Vagina (tissue), 2 donors: ENCODE measurements around the gene NELL1. TPM values are rescaled to one million over a fixed set of nuclear protein-coding genes. Genes with fewer than 3 reads are reported as not detected.

Experiments used
- DNase-seq, 2 donors: peaks; one replicate each; pipeline ENCODE4 v3.0.0-alpha.2; 2017; ENCODE audit errors: extremely low spot score in 2 of 2
- H3K27ac ChIP-seq: fragments of 200-600 bp; sonication (generic); one replicate; pipeline ENCODE4 v1.5.1; 2019
- H3K27me3 ChIP-seq: fragments of 200-600 bp; sonication (generic); one replicate; pipeline ENCODE4 v1.5.1; 2019
- H3K36me3 ChIP-seq, 2 donors: fragments of 200-600 bp; sonication (generic); one replicate each; pipeline ENCODE4 v1.5.1; 2017 to 2019
- H3K4me1 ChIP-seq: fragments of 200-600 bp; sonication (generic); one replicate; pipeline ENCODE4 v1.5.1; 2019
- H3K4me3 ChIP-seq, 2 donors: fragments of 200-600 bp; sonication (generic); 1 replicate in 1 of 2; 2 replicates in 1 of 2; pipeline ENCODE4 v1.5.1; 2016 to 2019
- H3K9me3 ChIP-seq: fragments of 200-600 bp; sonication (generic); one replicate; pipeline ENCODE4 v1.5.1; 2019
- CTCF ChIP-seq, 3 experiments: fragments of 450-650 bp in 2 of 3; fragments of 200-600 bp in 1 of 3; sonication (generic) in 1 of 3; IDR thresholded peaks; one replicate each; pipeline ENCODE4 v1.5.1; 2017 to 2019; ENCODE audit warnings: antibody characterized with exemption in 3 of 3, mild to moderate bottlenecking in 2 of 3, moderate library complexity in 2 of 3
- POLR2A ChIP-seq, 2 donors: fragments of 450-650 bp; IDR thresholded peaks; one replicate each; pipeline ENCODE4 v1.6.1; 2017; ENCODE audit warnings: antibody characterized with exemption in 2 of 2, mild to moderate bottlenecking in 2 of 2, moderate library complexity in 2 of 2
- POLR2AphosphoS5 ChIP-seq, 2 donors: sonication (generic); formaldehyde crosslinking; IDR thresholded peaks; one replicate each; pipeline ENCODE4 v1.9.0; 2017; ENCODE audit warnings: antibody characterized with exemption in 2 of 2, mild to moderate bottlenecking in 2 of 2, low read depth in 1 of 2; ENCODE audit not compliant: insufficient read depth in 1 of 2
- intact Hi-C: fragments of 100-400 bp; cut with DNase I; formaldehyde crosslinking; loops from one replicate; pipeline ENCODE4 v1.15.1; 2023
- total RNA-seq: library from RNA; depleted of rRNA; stranded (reverse); fragments of >200 nt; gene quantifications from one replicate; pipeline ENCODE4 v1.2.3, GENCODE V29; 2016

The NELL1 gene
- total RNA-seq, 1 donor from 2014 or later: 0.49 TPM

- no peaks in the 10 kb centered on the region for H3K36me3 ChIP-seq
- no peak overlapping the region for H3K27ac ChIP-seq
- DNase-seq: no peak
- H3K27me3 ChIP-seq: no peaks in the 10 kb centered on the region
- no peak for TF ChIP-seq CTCF (IDR thresholded peaks at IDR 0.05)
- no peak for TF ChIP-seq POLR2A (IDR thresholded peaks at IDR 0.05)
- TF ChIP-seq POLR2AphosphoS5 (IDR thresholded peaks at IDR 0.05; ENCODE audit: insufficient read depth in 1 of 2, low read depth in 1 of 2): no peak
- no peaks in the 10 kb centered on the region for H3K4me1 ChIP-seq
- H3K4me3 ChIP-seq: no peak overlapping the region
- no peaks in the 10 kb centered on the region for H3K9me3 ChIP-seq
- intact Hi-C loops: no loop called here
Observed at GRCh38 chr11:20719821-20720220, 50.4 kb downstream of the NELL1 start.

GRCh38 chr11:20723366-20723765, 54.0 kb downstream of the NELL1 start:
- H3K36me3 ChIP-seq: no peaks in the 10 kb centered on the region
- no peak for TF ChIP-seq POLR2AphosphoS5 (IDR thresholded peaks at IDR 0.05; ENCODE audit: insufficient read depth in 1 of 2, low read depth in 1 of 2)
- no peak for TF ChIP-seq POLR2A (IDR thresholded peaks at IDR 0.05)
- TF ChIP-seq CTCF (IDR thresholded peaks at IDR 0.05): no peak

GRCh38 chr11:20729597-20730105, 60.3 kb downstream of the NELL1 start:
- no peaks in the 10 kb centered on the region for H3K4me1 ChIP-seq
- H3K9me3 ChIP-seq: no peaks in the 10 kb centered on the region
- no peak for DNase-seq
- intact Hi-C loops: no loop called here
- no peak overlapping the region for H3K4me3 ChIP-seq
- H3K36me3 ChIP-seq: no peaks in the 10 kb centered on the region
- no peak for TF ChIP-seq POLR2AphosphoS5 (IDR thresholded peaks at IDR 0.05; ENCODE audit: insufficient read depth in 1 of 2, low read depth in 1 of 2)
- no peak for TF ChIP-seq CTCF (IDR thresholded peaks at IDR 0.05)
- TF ChIP-seq POLR2A (IDR thresholded peaks at IDR 0.05): no peak
- H3K27ac ChIP-seq: no peak overlapping the region
- H3K27me3 ChIP-seq: no peaks in the 10 kb centered on the region

More at GRCh38 chr11:20723366-20723765, 54.0 kb downstream of the NELL1 start:
- Histone ChIP-seq H3K4me3 (no peak overlapping the region), H3K4me1 (no peaks in the 10 kb centered on the region), H3K27me3 (no peaks in the 10 kb centered on the region), H3K27ac (no peak overlapping the region), H3K9me3 (no peaks in the 10 kb centered on the region)
- intact Hi-C loops: no loop called here
- DNase-seq: no peak

- DNase-seq: no peak
- Histone ChIP-seq H3K9me3 (no peaks in the 10 kb centered on the region), H3K4me3 (no peak overlapping the region), H3K4me1 (no peaks in the 10 kb centered on the region), H3K36me3 (no peaks in the 10 kb centered on the region), H3K27ac (no peak overlapping the region), H3K27me3 (no peaks in the 10 kb centered on the region)
- intact Hi-C loops: no loop called here
- TF ChIP-seq POLR2AphosphoS5 (IDR thresholded peaks at IDR 0.05; ENCODE audit: insufficient read depth in 1 of 2, low read depth in 1 of 2) (no peak), CTCF (IDR thresholded peaks at IDR 0.05) (no peak), POLR2A (IDR thresholded peaks at IDR 0.05) (no peak)
Observed at GRCh38 chr11:20731676-20732215, 62.4 kb downstream of the NELL1 start.

GRCh38 chr11:20739107-20739506, 69.7 kb downstream of the NELL1 start:
- H3K36me3 ChIP-seq: no peaks in the 10 kb centered on the region
- H3K9me3 ChIP-seq: no peaks in the 10 kb centered on the region
- H3K27me3 ChIP-seq: no peaks in the 10 kb centered on the region
- no peak for DNase-seq
- no peak overlapping the region for H3K27ac ChIP-seq
- TF ChIP-seq CTCF (IDR thresholded peaks at IDR 0.05) (no peak), POLR2AphosphoS5 (IDR thresholded peaks at IDR 0.05; ENCODE audit: insufficient read depth in 1 of 2, low read depth in 1 of 2) (no peak), POLR2A (IDR thresholded peaks at IDR 0.05) (no peak)
- H3K4me1 ChIP-seq: no peaks in the 10 kb centered on the region
- intact Hi-C loops: no loop called here
- no peak overlapping the region for H3K4me3 ChIP-seq
